Left cardiac atrium (tissue), 4 donors: ENCODE data around the gene TSPY1. TPM values are rescaled to one million over a fixed set of nuclear protein-coding genes. Genes with fewer than 3 reads are reported as not detected.
"Not testable (repeated sequence)": the region's sequence is repeated elsewhere in the genome, so short reads cannot be mapped to it uniquely, and the experiment has no call there.

ENCODE experiments used
- ATAC-seq, 2 donors: fragments of 200-7000 bp; cut with Tn5 transposase; one replicate each; pipeline ENCODE4 v1.9.1; 2020; ENCODE audit warnings: mild to moderate bottlenecking in 2 of 2, moderate library complexity in 2 of 2
- DNase-seq: peaks from one replicate; pipeline ENCODE4 v3.0.0-alpha.2; 2020
- intact Hi-C, 2 donors: fragments of 100-400 bp; cut with DNase I; formaldehyde crosslinking; loops; one replicate each; pipeline versions ENCODE4 v1.14.1 to v1.15.1; 2022 to 2023
- long read RNA-seq: library from polyadenylated mRNA; unstranded; transcript quantifications from one replicate; pipeline ENCODE4 v2.0.0, GENCODE V29; 2021
- total RNA-seq, 2 donors: library from RNA; stranded (reverse); fragmentation: NEBNext Ultra II Directional; extraction: Animal tissue kit (Norgen Biotek cat#: 25700); gene quantifications; one replicate each; pipeline ENCODE4 v1.2.1, GENCODE V29; 2021
- donor health status: DM: no; HTN: yes; CAD: no.
- donor health status: DM: no; HTN: yes; CAD: no; lungs with severe emphysema.
- donor health status: DM: yes; HTN: yes; CAD: no.
- donor health status: Dilated cardiomyopathy.

The TSPY1 gene
- not detected for total RNA-seq
- long read RNA-seq, result 0 reads

DNA sequence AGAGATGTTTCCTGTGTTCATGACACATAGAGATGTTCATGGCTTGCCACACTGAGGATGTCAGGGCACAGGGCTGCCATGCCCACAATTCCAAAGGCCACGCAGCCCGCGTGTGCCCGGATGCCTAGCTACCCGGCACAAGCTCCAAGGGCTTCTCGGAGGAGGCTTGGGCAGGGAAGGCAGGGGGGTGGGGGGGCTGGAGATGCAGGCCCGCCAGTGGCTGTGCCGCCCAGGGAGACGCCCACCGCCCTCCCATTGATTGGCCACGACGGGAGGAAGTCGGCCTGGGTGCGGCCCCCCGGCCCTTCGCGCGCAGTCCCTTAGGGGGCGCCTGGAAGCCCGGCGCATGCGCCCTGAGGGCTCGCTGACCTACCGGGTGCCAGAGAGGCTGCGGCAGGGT is at the start of gene TSPY1:
TSPY1 (plus strand) TSS at position 301 of the 400 bp plus-strand sequence; CDS start at position 347, 46 bp downstream.
- intact Hi-C loops, DNase-seq, ATAC-seq: not testable (repeated sequence)

GRCh38 chrY:9486967-9487366 is 20.2 kb downstream of the TSPY1 start, which contains the start of gene TSPY9:
TSS of gene TSPY9 (plus strand) at chrY:9487267. CDS start at chrY:9487313, 46 bp downstream.
- DNase-seq, ATAC-seq, intact Hi-C loops: not testable (repeated sequence)

DNA sequence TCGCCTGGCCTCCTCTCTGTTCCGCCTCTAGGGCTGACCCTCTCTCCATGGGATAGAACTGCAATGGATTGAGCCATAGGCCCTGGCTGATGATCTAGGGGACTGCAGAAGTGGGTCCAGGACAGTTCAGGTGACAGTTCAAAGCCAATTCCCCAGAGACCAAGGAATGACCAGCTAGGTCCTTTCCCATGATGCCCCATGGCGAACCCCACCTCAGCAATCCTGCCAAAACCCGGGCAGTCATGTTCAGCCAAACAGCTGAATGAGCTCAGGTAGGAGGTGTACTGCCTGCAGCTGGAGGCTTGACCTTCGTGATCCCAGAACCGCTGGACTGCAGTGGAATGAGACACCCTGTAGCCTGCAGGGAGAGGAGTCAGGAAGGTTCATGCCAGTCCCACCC is 37.6 kb downstream of the TSPY1 start:
- DNase-seq, intact Hi-C loops, ATAC-seq: not testable (repeated sequence)

- ATAC-seq, DNase-seq, intact Hi-C loops: not testable (repeated sequence)
Measured at GRCh38 chrY:9516287-9516686, 49.5 kb downstream of the TSPY1 start.

Other genes starting within 250 kb of the TSPY1 start
- not detected for gene TSPY4, start 129.5 kb upstream of the TSPY1 start, total RNA-seq
- gene TSPY8, start 109.2 kb upstream of the TSPY1 start, total RNA-seq, result not detected
- not detected for gene TSPY3, start 68.5 kb upstream of the TSPY1 start, total RNA-seq
- gene TSPY9, start 20.3 kb downstream of the TSPY1 start, total RNA-seq, result not detected
- gene TSPY10, start 60.9 kb downstream of the TSPY1 start, total RNA-seq, result not detected